ENCODE results near the gene AFDN.

DNA sequence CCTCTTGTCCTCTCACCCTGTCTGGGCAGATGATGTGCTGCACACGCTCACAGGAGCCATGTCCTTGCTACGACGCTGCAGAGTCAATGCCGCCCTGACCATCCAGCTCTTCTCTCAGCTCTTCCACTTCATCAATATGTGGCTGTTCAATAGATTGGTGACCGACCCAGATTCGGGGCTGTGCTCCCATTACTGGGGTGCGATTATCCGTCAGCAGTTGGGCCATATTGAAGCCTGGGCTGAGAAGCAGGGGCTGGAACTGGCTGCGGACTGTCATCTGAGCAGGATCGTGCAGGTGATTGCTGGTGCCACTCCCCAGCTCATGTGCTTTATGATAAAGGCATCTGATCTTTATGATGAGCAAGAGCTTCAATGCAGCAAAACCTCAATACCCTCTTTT is 88.4 kb downstream of the AFDN start:
- TF ChIP-seq, protein P1, sequence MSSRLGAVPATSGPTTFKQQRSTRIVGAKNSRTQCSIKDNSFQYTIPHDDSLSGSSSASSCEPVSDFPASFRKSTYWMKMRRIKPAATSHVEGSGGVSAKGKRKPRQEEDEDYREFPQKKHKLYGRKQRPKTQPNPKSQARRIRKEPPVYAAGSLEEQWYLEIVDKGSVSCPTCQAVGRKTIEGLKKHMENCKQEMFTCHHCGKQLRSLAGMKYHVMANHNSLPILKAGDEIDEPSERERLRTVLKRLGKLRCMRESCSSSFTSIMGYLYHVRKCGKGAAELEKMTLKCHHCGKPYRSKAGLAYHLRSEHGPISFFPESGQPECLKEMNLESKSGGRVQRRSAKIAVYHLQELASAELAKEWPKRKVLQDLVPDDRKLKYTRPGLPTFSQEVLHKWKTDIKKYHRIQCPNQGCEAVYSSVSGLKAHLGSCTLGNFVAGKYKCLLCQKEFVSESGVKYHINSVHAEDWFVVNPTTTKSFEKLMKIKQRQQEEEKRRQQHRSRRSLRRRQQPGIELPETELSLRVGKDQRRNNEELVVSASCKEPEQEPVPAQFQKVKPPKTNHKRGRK (CRISPR knock-in tag; IDR thresholded peaks at IDR 0.05; ENCODE audit: borderline replicate concordance) = no peak
- TF ChIP-seq CREB1 (CRISPR knock-in tag; IDR thresholded peaks at IDR 0.05) = no peak
- no peak for TF ChIP-seq ZNF396 (CRISPR knock-in tag; IDR thresholded peaks at IDR 0.05; ENCODE audit: borderline replicate concordance)
- TF ChIP-seq, protein P2, sequence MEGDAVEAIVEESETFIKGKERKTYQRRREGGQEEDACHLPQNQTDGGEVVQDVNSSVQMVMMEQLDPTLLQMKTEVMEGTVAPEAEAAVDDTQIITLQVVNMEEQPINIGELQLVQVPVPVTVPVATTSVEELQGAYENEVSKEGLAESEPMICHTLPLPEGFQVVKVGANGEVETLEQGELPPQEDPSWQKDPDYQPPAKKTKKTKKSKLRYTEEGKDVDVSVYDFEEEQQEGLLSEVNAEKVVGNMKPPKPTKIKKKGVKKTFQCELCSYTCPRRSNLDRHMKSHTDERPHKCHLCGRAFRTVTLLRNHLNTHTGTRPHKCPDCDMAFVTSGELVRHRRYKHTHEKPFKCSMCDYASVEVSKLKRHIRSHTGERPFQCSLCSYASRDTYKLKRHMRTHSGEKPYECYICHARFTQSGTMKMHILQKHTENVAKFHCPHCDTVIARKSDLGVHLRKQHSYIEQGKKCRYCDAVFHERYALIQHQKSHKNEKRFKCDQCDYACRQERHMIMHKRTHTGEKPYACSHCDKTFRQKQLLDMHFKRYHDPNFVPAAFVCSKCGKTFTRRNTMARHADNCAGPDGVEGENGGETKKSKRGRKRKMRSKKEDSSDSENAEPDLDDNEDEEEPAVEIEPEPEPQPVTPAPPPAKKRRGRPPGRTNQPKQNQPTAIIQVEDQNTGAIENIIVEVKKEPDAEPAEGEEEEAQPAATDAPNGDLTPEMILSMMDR (IDR thresholded peaks at IDR 0.05) = no peak
- TF ChIP-seq, protein P3, sequence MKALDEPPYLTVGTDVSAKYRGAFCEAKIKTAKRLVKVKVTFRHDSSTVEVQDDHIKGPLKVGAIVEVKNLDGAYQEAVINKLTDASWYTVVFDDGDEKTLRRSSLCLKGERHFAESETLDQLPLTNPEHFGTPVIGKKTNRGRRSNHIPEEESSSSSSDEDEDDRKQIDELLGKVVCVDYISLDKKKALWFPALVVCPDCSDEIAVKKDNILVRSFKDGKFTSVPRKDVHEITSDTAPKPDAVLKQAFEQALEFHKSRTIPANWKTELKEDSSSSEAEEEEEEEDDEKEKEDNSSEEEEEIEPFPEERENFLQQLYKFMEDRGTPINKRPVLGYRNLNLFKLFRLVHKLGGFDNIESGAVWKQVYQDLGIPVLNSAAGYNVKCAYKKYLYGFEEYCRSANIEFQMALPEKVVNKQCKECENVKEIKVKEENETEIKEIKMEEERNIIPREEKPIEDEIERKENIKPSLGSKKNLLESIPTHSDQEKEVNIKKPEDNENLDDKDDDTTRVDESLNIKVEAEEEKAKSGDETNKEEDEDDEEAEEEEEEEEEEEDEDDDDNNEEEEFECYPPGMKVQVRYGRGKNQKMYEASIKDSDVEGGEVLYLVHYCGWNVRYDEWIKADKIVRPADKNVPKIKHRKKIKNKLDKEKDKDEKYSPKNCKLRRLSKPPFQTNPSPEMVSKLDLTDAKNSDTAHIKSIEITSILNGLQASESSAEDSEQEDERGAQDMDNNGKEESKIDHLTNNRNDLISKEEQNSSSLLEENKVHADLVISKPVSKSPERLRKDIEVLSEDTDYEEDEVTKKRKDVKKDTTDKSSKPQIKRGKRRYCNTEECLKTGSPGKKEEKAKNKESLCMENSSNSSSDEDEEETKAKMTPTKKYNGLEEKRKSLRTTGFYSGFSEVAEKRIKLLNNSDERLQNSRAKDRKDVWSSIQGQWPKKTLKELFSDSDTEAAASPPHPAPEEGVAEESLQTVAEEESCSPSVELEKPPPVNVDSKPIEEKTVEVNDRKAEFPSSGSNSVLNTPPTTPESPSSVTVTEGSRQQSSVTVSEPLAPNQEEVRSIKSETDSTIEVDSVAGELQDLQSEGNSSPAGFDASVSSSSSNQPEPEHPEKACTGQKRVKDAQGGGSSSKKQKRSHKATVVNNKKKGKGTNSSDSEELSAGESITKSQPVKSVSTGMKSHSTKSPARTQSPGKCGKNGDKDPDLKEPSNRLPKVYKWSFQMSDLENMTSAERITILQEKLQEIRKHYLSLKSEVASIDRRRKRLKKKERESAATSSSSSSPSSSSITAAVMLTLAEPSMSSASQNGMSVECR (CRISPR knock-in tag; IDR thresholded peaks at IDR 0.05; ENCODE audit: borderline replicate concordance) = no peak
- no peak for TF ChIP-seq ATF6 (CRISPR knock-in tag; IDR thresholded peaks at IDR 0.05)
- TF ChIP-seq, protein P4, sequence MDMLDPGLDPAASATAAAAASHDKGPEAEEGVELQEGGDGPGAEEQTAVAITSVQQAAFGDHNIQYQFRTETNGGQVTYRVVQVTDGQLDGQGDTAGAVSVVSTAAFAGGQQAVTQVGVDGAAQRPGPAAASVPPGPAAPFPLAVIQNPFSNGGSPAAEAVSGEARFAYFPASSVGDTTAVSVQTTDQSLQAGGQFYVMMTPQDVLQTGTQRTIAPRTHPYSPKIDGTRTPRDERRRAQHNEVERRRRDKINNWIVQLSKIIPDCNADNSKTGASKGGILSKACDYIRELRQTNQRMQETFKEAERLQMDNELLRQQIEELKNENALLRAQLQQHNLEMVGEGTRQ (CRISPR knock-in tag; IDR thresholded peaks at IDR 0.05) = no peak
- no peak for TF ChIP-seq ZNF671 (CRISPR knock-in tag; IDR thresholded peaks at IDR 0.05)
- no peak for TF ChIP-seq MAX (CRISPR knock-in tag; IDR thresholded peaks at IDR 0.05)
- no peak for TF ChIP-seq NFE2L1 (CRISPR knock-in tag; IDR thresholded peaks at IDR 0.05)
- TF ChIP-seq, protein P5, sequence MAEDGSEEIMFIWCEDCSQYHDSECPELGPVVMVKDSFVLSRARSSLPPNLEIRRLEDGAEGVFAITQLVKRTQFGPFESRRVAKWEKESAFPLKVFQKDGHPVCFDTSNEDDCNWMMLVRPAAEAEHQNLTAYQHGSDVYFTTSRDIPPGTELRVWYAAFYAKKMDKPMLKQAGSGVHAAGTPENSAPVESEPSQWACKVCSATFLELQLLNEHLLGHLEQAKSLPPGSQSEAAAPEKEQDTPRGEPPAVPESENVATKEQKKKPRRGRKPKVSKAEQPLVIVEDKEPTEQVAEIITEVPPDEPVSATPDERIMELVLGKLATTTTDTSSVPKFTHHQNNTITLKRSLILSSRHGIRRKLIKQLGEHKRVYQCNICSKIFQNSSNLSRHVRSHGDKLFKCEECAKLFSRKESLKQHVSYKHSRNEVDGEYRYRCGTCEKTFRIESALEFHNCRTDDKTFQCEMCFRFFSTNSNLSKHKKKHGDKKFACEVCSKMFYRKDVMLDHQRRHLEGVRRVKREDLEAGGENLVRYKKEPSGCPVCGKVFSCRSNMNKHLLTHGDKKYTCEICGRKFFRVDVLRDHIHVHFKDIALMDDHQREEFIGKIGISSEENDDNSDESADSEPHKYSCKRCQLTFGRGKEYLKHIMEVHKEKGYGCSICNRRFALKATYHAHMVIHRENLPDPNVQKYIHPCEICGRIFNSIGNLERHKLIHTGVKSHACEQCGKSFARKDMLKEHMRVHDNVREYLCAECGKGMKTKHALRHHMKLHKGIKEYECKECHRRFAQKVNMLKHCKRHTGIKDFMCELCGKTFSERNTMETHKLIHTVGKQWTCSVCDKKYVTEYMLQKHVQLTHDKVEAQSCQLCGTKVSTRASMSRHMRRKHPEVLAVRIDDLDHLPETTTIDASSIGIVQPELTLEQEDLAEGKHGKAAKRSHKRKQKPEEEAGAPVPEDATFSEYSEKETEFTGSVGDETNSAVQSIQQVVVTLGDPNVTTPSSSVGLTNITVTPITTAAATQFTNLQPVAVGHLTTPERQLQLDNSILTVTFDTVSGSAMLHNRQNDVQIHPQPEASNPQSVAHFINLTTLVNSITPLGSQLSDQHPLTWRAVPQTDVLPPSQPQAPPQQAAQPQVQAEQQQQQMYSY (CRISPR knock-in tag; IDR thresholded peaks at IDR 0.05) = no peak
- TF ChIP-seq RELA (CRISPR knock-in tag; IDR thresholded peaks at IDR 0.05; ENCODE audit: borderline replicate concordance) = no peak
- no peak for TF ChIP-seq CREM (CRISPR knock-in tag; IDR thresholded peaks at IDR 0.05)
